PFSK-1 (cell line): ENCODE data around the gene ZNF469.

ENCODE experiments used
- REST ChIP-seq, 2 experiments: IDR thresholded peaks; 2 replicates each; pipeline versions ENCODE4 v1.6.1 to v1.8.0; 2011 to 2012; ENCODE audit warnings: low read depth in 2 of 2, low read length in 2 of 2, control low read depth in 1 of 2, inconsistent platforms in 1 of 2, mild to moderate bottlenecking in 1 of 2, moderate library complexity in 1 of 2; ENCODE audit not compliant: insufficient read depth in 1 of 2
- SIN3A ChIP-seq: IDR thresholded peaks from 2 replicates; pipeline ENCODE4 v1.6.1; 2012; ENCODE audit warnings: mild to moderate bottlenecking, low read length, moderate library complexity, borderline replicate concordance; ENCODE audit not compliant: insufficient read depth

DNA sequence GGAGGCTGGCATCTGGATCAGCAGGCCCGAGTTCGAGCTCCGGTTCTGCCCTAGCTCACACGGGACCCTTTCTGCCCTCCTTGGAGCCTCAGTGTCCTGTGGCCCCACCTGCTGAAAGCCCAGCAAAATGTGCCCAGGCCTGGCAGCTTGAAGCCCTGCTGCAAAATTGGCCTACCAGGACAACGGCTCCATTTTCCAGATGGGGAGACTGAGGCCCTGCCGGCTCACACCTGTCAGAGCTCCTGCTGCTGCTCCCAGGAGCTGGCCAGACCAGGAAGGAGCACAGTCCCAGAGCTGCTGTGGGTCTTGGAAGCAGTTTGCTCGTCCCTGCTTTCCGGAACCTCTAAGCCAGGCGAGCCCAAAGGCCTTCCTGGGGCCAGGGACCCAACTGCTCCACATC, 17.4 kb downstream of the ZNF469 start:
- TF ChIP-seq REST (IDR thresholded peaks at IDR 0.05; ENCODE audit: insufficient read depth in 1 of 2, low read depth in 2 of 2, low read length in 2 of 2), result no peak
- TF ChIP-seq SIN3A, result no peak
